ENCODE results near the gene CASKIN2.
"Not testable (repeated sequence)": the region's sequence is repeated elsewhere in the genome, so short reads cannot be mapped to it uniquely, and the experiment has no call there.

CASKIN2 gene

GRCh38 chr17:75523647-75524046 is 8.3 kb upstream of the CASKIN2 start:
- in situ Hi-C loops (cut with HindIII; ENCODE audit: low sequenced_read_pairs) = no loop called here

- in situ Hi-C loops (cut with HindIII; ENCODE audit: low sequenced_read_pairs) = no loop called here
These were observed 6.8 kb upstream of the CASKIN2 start for GRCh38 chr17:75521951-75522727.

- in situ Hi-C loops (cut with HindIII; ENCODE audit: low sequenced_read_pairs) = no loop called here
These were observed 6.0 kb upstream of the CASKIN2 start for GRCh38 chr17:75521290-75521689.

- in situ Hi-C loops (cut with HindIII; ENCODE audit: low sequenced_read_pairs) = not testable (repeated sequence)
These were observed 5.1 kb upstream of the CASKIN2 start for GRCh38 chr17:75520413-75520812.

GRCh38 chr17:75518983-75519537 is 3.7 kb upstream of the CASKIN2 start:
- in situ Hi-C loops (cut with HindIII; ENCODE audit: low sequenced_read_pairs) = no loop called here

- in situ Hi-C loops (cut with HindIII; ENCODE audit: low sequenced_read_pairs) = no loop called here
These were observed 2.9 kb upstream of the CASKIN2 start for GRCh38 chr17:75518201-75518600.

GRCh38 chr17:75517297-75517865 is 2.0 kb upstream of the CASKIN2 start:
- in situ Hi-C loops (cut with HindIII; ENCODE audit: low sequenced_read_pairs) = no loop called here

- in situ Hi-C loops (cut with HindIII; ENCODE audit: low sequenced_read_pairs) = no loop called here
These were observed 1.4 kb upstream of the CASKIN2 start for GRCh38 chr17:75516619-75517296.

GRCh38 chr17:75516255-75516618 is 900 bp upstream of the CASKIN2 start, which contains the start of gene TSEN54:
TSS of gene TSEN54 (plus strand) at chr17:75516528. CDS start at chr17:75516561, 33 bp downstream.
- in situ Hi-C loops (cut with HindIII; ENCODE audit: low sequenced_read_pairs) = no loop called here

GRCh38 chr17:75514919-75515495 is 330 bp downstream of the CASKIN2 start:
- in situ Hi-C loops (cut with HindIII; ENCODE audit: low sequenced_read_pairs) = no loop called here

GRCh38 chr17:75514299-75514918 is 928 bp downstream of the CASKIN2 start:
- in situ Hi-C loops (cut with HindIII; ENCODE audit: low sequenced_read_pairs) = no loop called here

- in situ Hi-C loops (cut with HindIII; ENCODE audit: low sequenced_read_pairs) = no loop called here
These were observed 1.7 kb downstream of the CASKIN2 start for GRCh38 chr17:75513641-75514000.

GRCh38 chr17:75512926-75513640 is 2.3 kb downstream of the CASKIN2 start:
- in situ Hi-C loops (cut with HindIII; ENCODE audit: low sequenced_read_pairs) = no loop called here

GRCh38 chr17:75511610-75512575 is 3.4 kb downstream of the CASKIN2 start:
- in situ Hi-C loops (cut with HindIII; ENCODE audit: low sequenced_read_pairs) = no loop called here

- in situ Hi-C loops (cut with HindIII; ENCODE audit: low sequenced_read_pairs) = no loop called here
These were observed 4.1 kb downstream of the CASKIN2 start for GRCh38 chr17:75511270-75511609.

GRCh38 chr17:75509528-75510258 is 5.6 kb downstream of the CASKIN2 start:
- in situ Hi-C loops (cut with HindIII; ENCODE audit: low sequenced_read_pairs) = no loop called here

GRCh38 chr17:75508931-75509361 is 6.4 kb downstream of the CASKIN2 start:
- in situ Hi-C loops (cut with HindIII; ENCODE audit: low sequenced_read_pairs) = no loop called here

All from endothelial cell of hepatic sinusoid (primary cell).